SH-SY5Y (cell line): Measurements from ENCODE around the gene EPHB6.

Source experiments
- GATA2 ChIP-seq: IDR thresholded peaks from 2 replicates; pipeline ENCODE4 v1.6.1; 2011; ENCODE audit warnings: mild to moderate bottlenecking, low read depth, low read length
- GATA3 ChIP-seq: IDR thresholded peaks from 2 replicates; pipeline ENCODE4 v1.6.1; 2011; ENCODE audit warnings: low read depth, mild to moderate bottlenecking, low read length, moderate library complexity

DNA sequence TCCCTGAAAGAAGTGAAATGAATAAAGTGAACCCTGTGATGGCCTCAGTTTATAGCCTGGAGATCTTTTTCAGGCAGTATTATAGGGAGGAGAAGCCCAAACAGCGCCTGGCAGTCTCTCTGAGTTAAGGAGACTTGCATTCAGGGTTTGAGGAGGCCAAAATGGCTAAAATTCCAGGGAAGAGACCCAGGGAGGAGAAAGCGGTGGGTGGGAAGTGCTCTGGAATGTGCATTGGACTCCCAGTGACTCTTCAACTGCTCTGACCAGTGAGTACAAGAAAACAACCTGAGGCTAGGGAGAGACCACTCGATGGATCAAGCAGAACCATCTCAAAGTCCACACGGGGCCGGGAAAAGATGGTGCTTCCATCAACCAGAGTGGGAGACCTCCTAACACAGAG is 35.3 kb upstream of the EPHB6 start:
- TF ChIP-seq GATA2 (no peak), GATA3 (no peak)
